GM10847 (cell line): Measurements from ENCODE around the gene LHPP.

ENCODE experiments used
- POLR2A ChIP-seq: IDR thresholded peaks from 2 replicates; pipeline ENCODE4 v1.6.1; 2011; ENCODE audit not compliant: insufficient read length; ENCODE audit errors: extremely low read depth

Gene LHPP

DNA sequence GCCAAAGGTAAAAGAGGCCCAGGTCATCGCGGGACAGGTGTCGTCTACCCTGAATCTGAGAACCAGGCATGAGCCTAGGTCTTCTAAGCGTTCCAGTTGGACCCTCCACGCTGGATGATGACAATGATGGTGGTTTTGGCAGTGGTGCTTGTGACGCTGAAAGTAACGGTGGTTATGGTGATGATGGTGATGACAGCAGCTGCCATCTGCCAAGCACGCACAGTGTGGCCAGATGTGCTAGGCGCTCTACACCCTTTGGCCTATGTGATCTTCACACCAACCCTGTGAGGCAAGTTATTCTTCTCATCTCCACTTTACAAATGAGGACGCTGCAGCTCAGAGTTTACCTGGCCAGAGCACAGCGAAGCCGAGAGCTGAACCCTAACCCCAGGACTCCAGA, 188.6 kb downstream of the LHPP start:
- TF ChIP-seq POLR2A, result no peak

- no peak for TF ChIP-seq POLR2A
Observed at GRCh38 chr10:124650820-124651401, 189.3 kb downstream of the LHPP start.

GRCh38 chr10:124651402-124651891, 189.8 kb downstream of the LHPP start:
- no peak for TF ChIP-seq POLR2A

DNA sequence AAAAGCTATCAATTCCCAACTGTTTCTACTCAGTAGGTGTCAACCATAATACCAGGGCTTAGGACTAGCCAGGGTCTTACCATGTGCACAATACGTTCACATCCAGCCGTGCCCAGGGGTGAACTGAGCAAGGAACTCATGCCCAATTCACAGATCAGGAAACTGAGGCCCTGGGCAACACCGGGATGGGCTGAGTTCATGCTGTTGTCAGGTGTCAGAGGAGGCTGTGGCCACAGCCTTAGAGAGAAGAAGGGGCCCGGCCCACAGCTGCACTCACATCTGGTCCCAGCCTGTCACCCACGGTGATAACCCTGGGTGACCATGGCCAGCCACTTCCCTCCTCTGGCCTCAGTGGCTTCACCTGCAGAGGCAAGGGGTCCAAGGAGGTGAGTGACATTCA, 190.6 kb downstream of the LHPP start:
- TF ChIP-seq POLR2A, result no peak

GRCh38 chr10:124652701-124653100, 191.1 kb downstream of the LHPP start:
- TF ChIP-seq POLR2A, result no peak

- no peak for TF ChIP-seq POLR2A
Observed at GRCh38 chr10:124653311-124653710, 191.7 kb downstream of the LHPP start.

DNA sequence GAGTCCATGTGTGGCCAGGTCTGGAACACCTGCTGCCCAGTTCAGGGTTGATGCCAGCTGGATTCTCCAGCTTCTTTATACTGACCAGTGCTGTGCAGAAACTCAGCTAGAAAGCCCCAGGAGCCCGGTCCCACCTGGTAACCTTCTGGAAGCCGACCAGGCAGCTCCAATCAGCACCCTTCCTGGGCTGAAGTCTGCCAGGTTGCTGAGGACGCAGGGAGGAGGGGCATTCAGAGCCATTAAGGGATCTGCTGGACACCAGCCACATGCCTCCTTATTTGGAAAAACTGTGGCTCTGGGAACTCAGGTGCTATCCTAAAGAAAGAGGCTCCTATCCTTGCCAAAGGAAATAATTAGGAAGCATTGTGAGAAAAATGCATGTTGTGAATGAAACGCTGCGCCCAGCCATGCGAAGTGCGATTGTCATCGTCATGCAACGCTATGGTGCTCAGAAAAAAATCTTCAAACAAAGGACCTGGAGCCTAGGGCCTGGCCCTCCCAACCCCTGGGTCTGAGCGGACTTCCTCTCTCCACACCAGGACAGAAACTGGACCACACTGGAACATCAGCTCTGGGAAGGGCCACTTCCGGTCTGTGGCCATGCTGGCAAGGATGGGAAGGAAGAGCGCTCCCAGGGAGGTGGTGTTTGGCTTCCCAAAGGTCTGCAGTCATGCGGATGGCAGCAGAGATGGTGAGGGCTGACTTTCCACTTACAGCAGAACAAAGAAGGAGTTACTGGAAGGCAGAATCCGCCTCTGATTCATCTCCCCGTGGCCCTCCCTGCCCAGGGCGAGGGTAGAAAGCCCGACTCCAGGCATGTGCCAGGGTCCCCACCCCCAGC, 192.4 kb downstream of the LHPP start:
- no peak for TF ChIP-seq POLR2A

DNA sequence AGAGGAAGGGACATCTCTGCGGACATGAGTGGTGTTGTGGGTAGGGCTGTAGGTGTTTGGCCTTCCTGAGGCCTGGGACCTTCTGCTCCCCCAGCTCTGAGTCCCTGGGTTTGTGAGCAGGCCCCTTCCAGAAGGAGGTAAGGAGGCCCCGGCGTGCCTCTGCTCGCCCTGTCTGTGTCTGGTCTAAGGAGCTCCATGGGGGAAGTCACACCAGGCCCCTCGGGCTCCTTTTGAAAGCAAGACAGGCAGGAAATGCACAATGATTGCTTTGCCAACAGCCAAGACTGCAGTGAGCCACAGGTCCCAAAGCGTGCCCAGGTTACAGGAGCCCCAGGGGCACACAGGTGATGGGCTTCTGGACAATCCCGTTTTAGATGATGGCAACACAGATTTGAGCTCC, 193.1 kb downstream of the LHPP start:
- no peak for TF ChIP-seq POLR2A

- TF ChIP-seq POLR2A, result no peak
Observed at GRCh38 chr10:124655191-124656112, 193.8 kb downstream of the LHPP start.

DNA sequence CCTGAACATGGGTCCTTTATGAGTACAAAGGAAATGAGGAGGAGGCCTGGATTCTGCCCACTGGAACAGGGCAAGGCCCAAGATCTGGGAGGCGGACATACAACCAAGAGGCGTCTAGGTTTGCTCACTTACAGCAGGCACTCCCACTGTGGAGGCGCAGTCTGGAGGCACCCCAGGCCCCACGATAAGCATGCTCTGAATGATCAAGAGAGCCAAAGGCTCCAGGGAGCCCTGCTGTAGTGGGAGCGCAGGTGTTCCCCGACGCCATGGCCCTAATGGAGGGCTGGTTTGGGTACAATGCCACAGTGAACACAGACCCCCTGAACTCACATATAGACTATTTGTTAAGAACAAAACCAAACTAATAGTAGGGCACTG, 194.5 kb downstream of the LHPP start:
- no peak for TF ChIP-seq POLR2A

DNA sequence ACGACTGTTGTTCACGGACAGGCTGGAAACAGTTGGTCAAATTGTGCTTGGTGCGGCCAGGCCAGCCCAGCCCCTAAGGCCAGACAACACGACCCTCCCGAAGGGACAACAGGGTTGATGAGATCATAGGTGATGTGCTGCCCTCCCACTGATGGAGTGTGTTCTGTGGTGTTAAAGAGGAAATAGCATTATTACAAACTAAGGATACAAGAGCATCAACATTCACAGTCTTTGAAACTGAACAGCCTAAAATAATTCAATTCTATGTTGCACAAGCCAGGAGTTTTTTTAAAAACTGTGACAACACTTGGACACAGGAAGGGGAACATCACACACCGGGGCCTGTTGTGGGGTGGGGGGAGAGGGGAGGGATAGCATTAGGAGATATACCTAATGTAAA, 194.9 kb downstream of the LHPP start:
- no peak for TF ChIP-seq POLR2A

DNA sequence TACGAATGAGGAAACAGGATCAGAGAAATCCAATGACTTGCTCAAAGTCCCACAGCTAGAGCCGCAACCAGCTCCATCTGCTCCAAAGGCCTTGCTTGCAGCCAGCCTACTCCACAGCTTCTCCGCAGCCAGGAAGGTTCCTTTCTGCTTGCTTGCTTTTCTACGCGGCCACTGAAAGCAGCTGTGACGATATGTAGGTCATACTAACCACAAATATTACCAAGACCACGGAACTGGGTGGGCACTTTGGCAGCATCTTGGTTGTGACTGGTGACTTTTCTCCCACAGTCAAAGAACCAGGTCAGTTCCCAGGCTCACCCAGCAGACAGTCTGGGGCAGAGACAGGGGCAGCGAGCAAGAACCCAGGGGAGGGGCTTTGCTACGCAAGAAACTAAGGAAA, 196.2 kb downstream of the LHPP start:
- TF ChIP-seq POLR2A, result no peak

GRCh38 chr10:124658591-124659242, 197.1 kb downstream of the LHPP start:
- no peak for TF ChIP-seq POLR2A

- TF ChIP-seq POLR2A, result no peak
Observed at GRCh38 chr10:124659380-124659779, 197.8 kb downstream of the LHPP start.
